HG03521 (cell line): ENCODE results near the gene KIF19.
"Not testable (repeated sequence)": the region's sequence is repeated elsewhere in the genome, so short reads cannot be mapped to it uniquely, and the experiment has no call there.

Experiments used
- ATAC-seq: cut with Tn5 transposase; IDR thresholded peaks from one replicate; pipeline ENCODE4 v1.9.1; 2021; ENCODE audit warnings: mild to moderate bottlenecking, moderate library complexity; ENCODE audit not compliant: unreplicated experiment

The KIF19 gene

GRCh38 chr17:74387365-74388218, 61.6 kb downstream of the KIF19 start:
- ATAC-seq = no peak

GRCh38 chr17:74389084-74389753, 63.2 kb downstream of the KIF19 start:
- ATAC-seq = no peak

GRCh38 chr17:74389937-74390679, 64.1 kb downstream of the KIF19 start:
- no peak for ATAC-seq

- ATAC-seq = no peak
These were observed 64.9 kb downstream of the KIF19 start for GRCh38 chr17:74390680-74391653.

GRCh38 chr17:74391771-74392170, 65.7 kb downstream of the KIF19 start:
- no peak for ATAC-seq

- ATAC-seq = no peak
These were observed 66.8 kb downstream of the KIF19 start for GRCh38 chr17:74392848-74393247.

- ATAC-seq = no peak
These were observed 67.4 kb downstream of the KIF19 start for GRCh38 chr17:74393346-74393942.

- ATAC-seq = no peak
These were observed 68.4 kb downstream of the KIF19 start for GRCh38 chr17:74394275-74394950.

- ATAC-seq = no peak
These were observed 69.0 kb downstream of the KIF19 start for GRCh38 chr17:74394977-74395376.

- ATAC-seq = no peak
These were observed 70.5 kb downstream of the KIF19 start for GRCh38 chr17:74396567-74396966.

GRCh38 chr17:74402048-74402447, 76.0 kb downstream of the KIF19 start:
- ATAC-seq = no peak

- no peak for ATAC-seq
These were observed 77.6 kb downstream of the KIF19 start for GRCh38 chr17:74403512-74404137.

- ATAC-seq = no peak
These were observed 78.2 kb downstream of the KIF19 start for GRCh38 chr17:74404218-74404617.

- no peak for ATAC-seq
These were observed 78.8 kb downstream of the KIF19 start for GRCh38 chr17:74404789-74405188.

- ATAC-seq = not testable (repeated sequence)
These were observed 79.3 kb downstream of the KIF19 start for GRCh38 chr17:74405311-74405710.
